HepG2 (cell line): ENCODE data around the gene MYO9A. TPM values are rescaled to one million over a fixed set of nuclear protein-coding genes. Genes with fewer than 3 reads are reported as not detected.

Experiments used
- GFI1 ChIP-seq: sonication (generic); formaldehyde crosslinking; IDR thresholded peaks from 2 replicates; pipeline ENCODE4 v1.5.0; 2020; ENCODE audit warnings: missing genetic modification reagents, mild to moderate bottlenecking, borderline replicate concordance
- HMG20A ChIP-seq: IDR thresholded peaks from 2 replicates; pipeline ENCODE4 v1.6.1; 2016; ENCODE audit warnings: borderline replicate concordance
- MXD4 ChIP-seq: IDR thresholded peaks from 2 replicates; pipeline ENCODE4 v1.6.1; 2016; ENCODE audit warnings: mild to moderate bottlenecking, missing biosample characterization, missing genetic modification reagents
- NFATC3 ChIP-seq: sonication (generic); formaldehyde crosslinking; IDR thresholded peaks from 2 replicates; pipeline ENCODE4 v1.5.1; 2020; ENCODE audit warnings: mild to moderate bottlenecking, missing genetic modification reagents
- NFIB ChIP-seq: sonication (generic); formaldehyde crosslinking; IDR thresholded peaks from 2 replicates; pipeline ENCODE4 v1.9.0; 2021; ENCODE audit warnings: missing genetic modification reagents, mild to moderate bottlenecking, borderline replicate concordance
- SRF ChIP-seq: IDR thresholded peaks from 2 replicates; pipeline ENCODE4 v1.6.1; 2011; ENCODE audit warnings: mild to moderate bottlenecking, low read depth, low read length, moderate library complexity
- SYNCRIP ChIP-seq: fragments of 200-400 bp; formaldehyde crosslinking; IDR thresholded peaks from 2 replicates; pipeline ENCODE4 v1.6.1; 2018; ENCODE audit warnings: mild to moderate bottlenecking, low read depth, low read length; ENCODE audit not compliant: insufficient read depth
- ZFAT ChIP-seq: sonication (generic); formaldehyde crosslinking; conservative IDR thresholded peaks from 2 replicates; pipeline ENCODE4 v1.8.1; 2023; ENCODE audit warnings: missing genetic modification reagents, inconsistent platforms
- ZNF547 ChIP-seq: sonication (generic); formaldehyde crosslinking; IDR thresholded peaks from 2 replicates; pipeline ENCODE4 v1.5.1; 2020; ENCODE audit warnings: mild to moderate bottlenecking, missing genetic modification reagents
- ZNF563 ChIP-seq: sonication (generic); formaldehyde crosslinking; IDR thresholded peaks from 2 replicates; pipeline ENCODE4 v1.8.0; 2022; ENCODE audit warnings: mild to moderate bottlenecking, moderate library complexity, missing genetic modification reagents
- ZNF616 ChIP-seq: sonication (generic); formaldehyde crosslinking; IDR thresholded peaks from 2 replicates; pipeline ENCODE4 v1.5.0; 2020; ENCODE audit warnings: low read depth, mild to moderate bottlenecking, missing genetic modification reagents
- ZNF747 ChIP-seq: sonication (generic); formaldehyde crosslinking; IDR thresholded peaks from 2 replicates; pipeline ENCODE4 v1.8.1; 2023; ENCODE audit warnings: missing genetic modification reagents, mild to moderate bottlenecking, borderline replicate concordance
- polyA plus RNA-seq, 8 experiments: library from polyadenylated mRNA; depleted of rRNA in 3 of 8; stranded (reverse) in 7 of 8; unstranded in 1 of 8; fragments of >200 nt; fragmentation: Illumina TruSeq in 4 of 8; extraction: Trizol in 4 of 8; gene quantifications; 2 replicates each; pipeline versions ENCODE4 v1.2.1 to v1.2.3, GENCODE V29; 2011 to 2016; ENCODE audit warnings: low read depth in 4 of 8, missing spikeins in 1 of 8, mixed read lengths in 1 of 8; ENCODE audit not compliant: insufficient read depth in 1 of 8
- total RNA-seq, 5 experiments: library from RNA; depleted of rRNA; stranded (reverse); fragments of >200 nt; fragmentation: Illumina TruSeq; extraction: Trizol; gene quantifications; 2 replicates each; pipeline ENCODE4 v1.2.3, GENCODE V29; 2016; ENCODE audit warnings: low read depth in 1 of 5
- TF ChIP-seq, protein P1 (sequence below): sonication (generic); formaldehyde crosslinking; IDR thresholded peaks from 2 replicates; pipeline ENCODE4 v1.5.1; 2020; ENCODE audit warnings: mild to moderate bottlenecking, missing genetic modification reagents, moderate library complexity
- TF ChIP-seq, protein P2 (sequence below), 2 experiments: sonication (generic) in 1 of 2; formaldehyde crosslinking in 1 of 2; IDR thresholded peaks; 2 replicates each; pipeline versions ENCODE4 v1.6.1 to v1.9.0; 2014 to 2022; ENCODE audit warnings: antibody characterized with exemption in 1 of 2, borderline replicate concordance in 1 of 2, inconsistent platforms in 1 of 2, low read depth in 1 of 2, missing genetic modification reagents in 1 of 2
- TF ChIP-seq, protein P3 (sequence below): sonication (generic); formaldehyde crosslinking; IDR thresholded peaks from 2 replicates; pipeline ENCODE4 v1.5.0; 2020; ENCODE audit warnings: mild to moderate bottlenecking, missing genetic modification reagents

Gene MYO9A
- total and polyA plus RNA-seq, 2 of the 13 experiments (the other 11 are each of a cell fraction or from before 2014, with no cell fraction given), result 4.8 to 15.3 TPM

DNA sequence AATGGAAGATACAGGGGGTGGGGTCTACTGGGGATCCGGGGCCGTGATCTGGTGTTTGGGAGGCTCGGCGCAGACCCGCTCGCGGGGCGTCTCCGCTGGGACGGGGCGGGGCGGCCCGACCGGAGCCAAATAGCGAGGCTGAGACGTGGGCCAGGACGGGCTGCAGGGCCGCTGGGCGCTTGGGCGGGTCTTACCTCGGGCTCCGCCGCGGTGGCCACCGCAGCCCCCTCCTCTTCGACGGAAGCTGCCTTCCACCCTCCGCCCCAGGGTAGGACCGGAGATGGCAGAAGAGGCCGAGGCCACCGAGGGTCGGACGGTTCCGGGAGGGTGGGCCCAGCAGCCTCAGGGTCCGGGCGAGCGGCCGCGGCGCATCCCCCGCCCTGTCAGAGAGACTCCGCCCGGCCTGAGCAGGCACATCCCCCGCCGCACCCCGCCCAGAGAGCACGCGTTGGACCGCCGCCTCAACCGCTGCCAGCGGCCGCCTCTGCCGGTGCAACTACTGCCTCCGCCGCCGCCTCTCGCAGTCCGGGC, 399 bp downstream of the MYO9A start (continued):
- TF ChIP-seq, protein P1, sequence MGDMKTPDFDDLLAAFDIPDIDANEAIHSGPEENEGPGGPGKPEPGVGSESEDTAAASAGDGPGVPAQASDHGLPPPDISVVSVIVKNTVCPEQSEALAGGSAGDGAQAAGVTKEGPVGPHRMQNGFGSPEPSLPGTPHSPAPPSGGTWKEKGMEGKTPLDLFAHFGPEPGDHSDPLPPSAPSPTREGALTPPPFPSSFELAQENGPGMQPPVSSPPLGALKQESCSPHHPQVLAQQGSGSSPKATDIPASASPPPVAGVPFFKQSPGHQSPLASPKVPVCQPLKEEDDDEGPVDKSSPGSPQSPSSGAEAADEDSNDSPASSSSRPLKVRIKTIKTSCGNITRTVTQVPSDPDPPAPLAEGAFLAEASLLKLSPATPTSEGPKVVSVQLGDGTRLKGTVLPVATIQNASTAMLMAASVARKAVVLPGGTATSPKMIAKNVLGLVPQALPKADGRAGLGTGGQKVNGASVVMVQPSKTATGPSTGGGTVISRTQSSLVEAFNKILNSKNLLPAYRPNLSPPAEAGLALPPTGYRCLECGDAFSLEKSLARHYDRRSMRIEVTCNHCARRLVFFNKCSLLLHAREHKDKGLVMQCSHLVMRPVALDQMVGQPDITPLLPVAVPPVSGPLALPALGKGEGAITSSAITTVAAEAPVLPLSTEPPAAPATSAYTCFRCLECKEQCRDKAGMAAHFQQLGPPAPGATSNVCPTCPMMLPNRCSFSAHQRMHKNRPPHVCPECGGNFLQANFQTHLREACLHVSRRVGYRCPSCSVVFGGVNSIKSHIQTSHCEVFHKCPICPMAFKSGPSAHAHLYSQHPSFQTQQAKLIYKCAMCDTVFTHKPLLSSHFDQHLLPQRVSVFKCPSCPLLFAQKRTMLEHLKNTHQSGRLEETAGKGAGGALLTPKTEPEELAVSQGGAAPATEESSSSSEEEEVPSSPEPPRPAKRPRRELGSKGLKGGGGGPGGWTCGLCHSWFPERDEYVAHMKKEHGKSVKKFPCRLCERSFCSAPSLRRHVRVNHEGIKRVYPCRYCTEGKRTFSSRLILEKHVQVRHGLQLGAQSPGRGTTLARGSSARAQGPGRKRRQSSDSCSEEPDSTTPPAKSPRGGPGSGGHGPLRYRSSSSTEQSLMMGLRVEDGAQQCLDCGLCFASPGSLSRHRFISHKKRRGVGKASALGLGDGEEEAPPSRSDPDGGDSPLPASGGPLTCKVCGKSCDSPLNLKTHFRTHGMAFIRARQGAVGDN, result peak; percentile 84; the same call in 1 of the 2 replicates
- TF ChIP-seq NFIB (no peak), SRF (no peak), NFATC3 (CRISPR knock-in tag) (no peak), GFI1 (no peak), ZNF616 (CRISPR knock-in tag) (no peak), ZFAT (CRISPR knock-in tag) (no peak), SYNCRIP (no peak), ZNF547 (0 out of 2 replicates have a peak, but pooled peaks have one; percentile 52), HMG20A (CRISPR knock-in tag) (no peak), ZNF563 (CRISPR knock-in tag) (no peak), ZNF747 (CRISPR knock-in tag) (no peak), MXD4 (CRISPR knock-in tag) (no peak; the same call in 1 of the 2 replicates)
- TF ChIP-seq, protein P2, sequence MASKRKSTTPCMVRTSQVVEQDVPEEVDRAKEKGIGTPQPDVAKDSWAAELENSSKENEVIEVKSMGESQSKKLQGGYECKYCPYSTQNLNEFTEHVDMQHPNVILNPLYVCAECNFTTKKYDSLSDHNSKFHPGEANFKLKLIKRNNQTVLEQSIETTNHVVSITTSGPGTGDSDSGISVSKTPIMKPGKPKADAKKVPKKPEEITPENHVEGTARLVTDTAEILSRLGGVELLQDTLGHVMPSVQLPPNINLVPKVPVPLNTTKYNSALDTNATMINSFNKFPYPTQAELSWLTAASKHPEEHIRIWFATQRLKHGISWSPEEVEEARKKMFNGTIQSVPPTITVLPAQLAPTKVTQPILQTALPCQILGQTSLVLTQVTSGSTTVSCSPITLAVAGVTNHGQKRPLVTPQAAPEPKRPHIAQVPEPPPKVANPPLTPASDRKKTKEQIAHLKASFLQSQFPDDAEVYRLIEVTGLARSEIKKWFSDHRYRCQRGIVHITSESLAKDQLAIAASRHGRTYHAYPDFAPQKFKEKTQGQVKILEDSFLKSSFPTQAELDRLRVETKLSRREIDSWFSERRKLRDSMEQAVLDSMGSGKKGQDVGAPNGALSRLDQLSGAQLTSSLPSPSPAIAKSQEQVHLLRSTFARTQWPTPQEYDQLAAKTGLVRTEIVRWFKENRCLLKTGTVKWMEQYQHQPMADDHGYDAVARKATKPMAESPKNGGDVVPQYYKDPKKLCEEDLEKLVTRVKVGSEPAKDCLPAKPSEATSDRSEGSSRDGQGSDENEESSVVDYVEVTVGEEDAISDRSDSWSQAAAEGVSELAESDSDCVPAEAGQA (IDR thresholded peaks at IDR 0.05; ENCODE audit: low read depth), result no peak
- TF ChIP-seq, protein P2 (CRISPR knock-in tag; IDR thresholded peaks at IDR 0.05; ENCODE audit: borderline replicate concordance), result no peak
- TF ChIP-seq, protein P3, sequence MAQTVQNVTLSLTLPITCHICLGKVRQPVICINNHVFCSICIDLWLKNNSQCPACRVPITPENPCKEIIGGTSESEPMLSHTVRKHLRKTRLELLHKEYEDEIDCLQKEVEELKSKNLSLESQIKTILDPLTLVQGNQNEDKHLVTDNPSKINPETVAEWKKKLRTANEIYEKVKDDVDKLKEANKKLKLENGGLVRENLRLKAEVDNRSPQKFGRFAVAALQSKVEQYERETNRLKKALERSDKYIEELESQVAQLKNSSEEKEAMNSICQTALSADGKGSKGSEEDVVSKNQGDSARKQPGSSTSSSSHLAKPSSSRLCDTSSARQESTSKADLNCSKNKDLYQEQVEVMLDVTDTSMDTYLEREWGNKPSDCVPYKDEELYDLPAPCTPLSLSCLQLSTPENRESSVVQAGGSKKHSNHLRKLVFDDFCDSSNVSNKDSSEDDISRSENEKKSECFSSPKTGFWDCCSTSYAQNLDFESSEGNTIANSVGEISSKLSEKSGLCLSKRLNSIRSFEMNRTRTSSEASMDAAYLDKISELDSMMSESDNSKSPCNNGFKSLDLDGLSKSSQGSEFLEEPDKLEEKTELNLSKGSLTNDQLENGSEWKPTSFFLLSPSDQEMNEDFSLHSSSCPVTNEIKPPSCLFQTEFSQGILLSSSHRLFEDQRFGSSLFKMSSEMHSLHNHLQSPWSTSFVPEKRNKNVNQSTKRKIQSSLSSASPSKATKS (CRISPR knock-in tag), result no peak
